Pancreas (tissue), 10 donors: Measurements from ENCODE around the gene PCCA. TPM values are rescaled to one million over a fixed set of nuclear protein-coding genes. Genes with fewer than 3 reads are reported as not detected.

ENCODE experiments used
- ATAC-seq, 4 donors: fragments of 200-7000 bp; cut with Tn5 transposase; one replicate each; pipeline versions ENCODE4 v1.8.0 to v1.9.1; 2020; ENCODE audit warnings: mild to moderate bottlenecking in 4 of 4, moderate library complexity in 4 of 4
- DNase-seq, 6 donors: peaks; one replicate each; pipeline ENCODE4 v3.0.0-alpha.2; 2020
- FAIRE-seq: peaks from 2 replicates; lab custom pipeline; 2012; peaks lifted over from hg19 to GRCh38; lab: Jason Lieb, UNC
- H3K27ac ChIP-seq, 4 donors: fragments of 200-600 bp; sonication (generic); 1 replicate in 3 of 4; 2 replicates in 1 of 4; pipeline versions ENCODE4 v1.5.0 to v1.8.0; 2020
- H3K27me3 ChIP-seq, 4 donors: fragments of 200-600 bp; one replicate each; pipeline ENCODE4 v1.8.0; 2021
- H3K36me3 ChIP-seq, 3 donors: fragments of 200-600 bp; sonication (generic) in 1 of 3; one replicate each; pipeline versions ENCODE4 v1.5.0 to v1.8.0; 2020 to 2021
- H3K4me1 ChIP-seq, 3 donors: fragments of 200-600 bp; one replicate each; pipeline ENCODE4 v1.8.0; 2021
- H3K4me3 ChIP-seq, 4 donors: fragments of 200-600 bp; sonication (generic) in 2 of 4; one replicate each; pipeline versions ENCODE4 v1.5.0 to v1.8.0; 2020 to 2021
- H3K9me3 ChIP-seq, 4 donors: fragments of 200-600 bp; one replicate each; pipeline ENCODE4 v1.8.0; 2021
- whole genome bisulfite sequencing, 2 donors: extraction: QIAGEN DNeasy Blood & Tissue Kit; methylation state at CpG; one replicate each; pipeline ENCODE4 v1.1.7; 2013; 5-methylcytosine and 5-hydroxymethylcytosine counted together
- intact Hi-C, 3 donors: fragments of 100-400 bp; cut with DNase I; formaldehyde crosslinking; loops; one replicate each; pipeline versions ENCODE4 v1.11.1 to v1.14.2; 2022
- polyA plus RNA-seq, 2 donors: library from polyadenylated mRNA; stranded (reverse); fragments of 200-250 nt; gene quantifications; one replicate each; pipeline ENCODE4 v1.2.3, GENCODE V29; 2013
- total RNA-seq, 6 donors: library from RNA; stranded (reverse); fragmentation: NEBNext Ultra II Directional in 4 of 6; extraction: Animal tissue kit (Norgen Biotek cat#: 25700) in 4 of 6; gene quantifications; one replicate each; pipeline versions ENCODE4 v1.2.1 to v1.2.4, GENCODE V29; 2021 to 2023
- TF ChIP-seq, protein P1 (sequence below), 4 donors: fragments of 200-600 bp; sonication (generic) in 3 of 4; IDR thresholded peaks; one replicate each; pipeline versions ENCODE4 v1.5.0 to v1.8.0; 2021; ENCODE audit warnings: antibody characterized with exemption in 4 of 4
- donor health status: healthy with polysubstance abuse.
- donor health status: DM: no; HTN: no; CAD: no; lungs with moderate emphysema.
- donor health status: DM: no; HTN: no; CAD: no.
- donor health status: control.
- donor health status: control.
- donor health status: Bipolar disorder and iron deficiency.
- donor health status: DM: yes; HTN: yes; CAD: no.
- donor health status: DM: no; HTN: no; CAD: no.
- donor health status: DM: no; HTN: no; CAD: no.
- donor health status: DM: yes; HTN: yes; CAD: no.

PCCA gene
- total and polyA plus RNA-seq, 8 donors: 14.2 to 32.1 (median 24.1) TPM

DNA sequence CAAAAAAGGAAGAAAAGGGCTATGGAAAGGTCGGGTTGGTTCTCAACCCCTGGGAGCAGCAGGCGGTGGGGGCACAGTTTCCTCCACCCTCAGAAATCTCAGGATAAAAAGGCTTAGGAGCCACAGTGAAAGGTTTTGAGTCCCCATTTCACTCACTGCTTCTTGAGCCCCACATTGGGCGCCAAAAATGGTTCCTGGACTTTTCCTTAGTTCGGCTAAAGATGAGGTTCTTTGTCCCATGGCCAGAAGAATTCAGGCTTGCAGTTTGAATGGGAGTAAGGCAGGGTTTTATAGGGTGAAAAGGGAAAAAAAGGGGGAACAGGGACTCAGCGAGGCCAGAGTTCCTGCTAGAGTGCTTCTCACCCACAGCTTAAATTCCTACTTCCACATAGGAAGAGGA is 320.2 kb downstream of the PCCA start:
- intact Hi-C loops: no loop called here
- no peak for FAIRE-seq
- H3K4me1 ChIP-seq: no peaks in the 10 kb centered on the region
- WGBS, 2 donors: 98 to 100% methylated on average over 5 of the region's 5 CpGs
- TF ChIP-seq, protein P1, sequence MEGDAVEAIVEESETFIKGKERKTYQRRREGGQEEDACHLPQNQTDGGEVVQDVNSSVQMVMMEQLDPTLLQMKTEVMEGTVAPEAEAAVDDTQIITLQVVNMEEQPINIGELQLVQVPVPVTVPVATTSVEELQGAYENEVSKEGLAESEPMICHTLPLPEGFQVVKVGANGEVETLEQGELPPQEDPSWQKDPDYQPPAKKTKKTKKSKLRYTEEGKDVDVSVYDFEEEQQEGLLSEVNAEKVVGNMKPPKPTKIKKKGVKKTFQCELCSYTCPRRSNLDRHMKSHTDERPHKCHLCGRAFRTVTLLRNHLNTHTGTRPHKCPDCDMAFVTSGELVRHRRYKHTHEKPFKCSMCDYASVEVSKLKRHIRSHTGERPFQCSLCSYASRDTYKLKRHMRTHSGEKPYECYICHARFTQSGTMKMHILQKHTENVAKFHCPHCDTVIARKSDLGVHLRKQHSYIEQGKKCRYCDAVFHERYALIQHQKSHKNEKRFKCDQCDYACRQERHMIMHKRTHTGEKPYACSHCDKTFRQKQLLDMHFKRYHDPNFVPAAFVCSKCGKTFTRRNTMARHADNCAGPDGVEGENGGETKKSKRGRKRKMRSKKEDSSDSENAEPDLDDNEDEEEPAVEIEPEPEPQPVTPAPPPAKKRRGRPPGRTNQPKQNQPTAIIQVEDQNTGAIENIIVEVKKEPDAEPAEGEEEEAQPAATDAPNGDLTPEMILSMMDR (IDR thresholded peaks at IDR 0.05): no peak
- H3K36me3 ChIP-seq: no peaks in the 10 kb centered on the region
- H3K9me3 ChIP-seq: no peaks in the 10 kb centered on the region
- DNase-seq: no peak
- no peak overlapping the region for H3K27ac ChIP-seq
- no peaks in the 10 kb centered on the region for H3K27me3 ChIP-seq
- no peak overlapping the region for H3K4me3 ChIP-seq
- ATAC-seq: no peak

DNA sequence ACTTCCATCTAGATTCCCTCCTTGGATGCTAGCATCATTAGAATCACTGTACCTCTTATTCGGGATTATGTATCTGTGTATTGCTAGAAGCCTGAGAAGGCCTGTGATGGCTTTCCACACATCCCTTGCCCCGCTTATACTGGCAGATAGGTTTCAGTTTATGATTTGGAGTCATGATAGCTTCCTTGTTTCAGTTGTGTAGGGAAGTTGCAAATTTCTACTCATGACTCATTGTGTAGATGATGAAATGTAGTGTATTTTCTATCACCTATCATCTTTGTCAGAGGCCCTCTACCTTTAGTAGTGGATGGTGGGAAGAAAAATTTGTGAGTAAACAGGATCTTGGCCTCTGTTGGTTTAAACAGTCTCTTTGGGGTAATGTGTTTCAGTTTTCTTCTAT is 334.5 kb downstream of the PCCA start:
- no peak for FAIRE-seq
- no peak for ATAC-seq
- WGBS, 2 donors: 96 to 97% methylated on average over 2 of the region's 2 CpGs
- no peak overlapping the region for H3K27ac ChIP-seq
- no peaks in the 10 kb centered on the region for H3K9me3 ChIP-seq
- H3K36me3 ChIP-seq: no peaks in the 10 kb centered on the region
- H3K4me3 ChIP-seq: no peak overlapping the region
- H3K27me3 ChIP-seq: no peaks in the 10 kb centered on the region
- TF ChIP-seq, protein P1 (IDR thresholded peaks at IDR 0.05): no peak
- no peak for DNase-seq
- intact Hi-C loops: no loop called here
- H3K4me1 ChIP-seq: no peaks in the 10 kb centered on the region

DNA sequence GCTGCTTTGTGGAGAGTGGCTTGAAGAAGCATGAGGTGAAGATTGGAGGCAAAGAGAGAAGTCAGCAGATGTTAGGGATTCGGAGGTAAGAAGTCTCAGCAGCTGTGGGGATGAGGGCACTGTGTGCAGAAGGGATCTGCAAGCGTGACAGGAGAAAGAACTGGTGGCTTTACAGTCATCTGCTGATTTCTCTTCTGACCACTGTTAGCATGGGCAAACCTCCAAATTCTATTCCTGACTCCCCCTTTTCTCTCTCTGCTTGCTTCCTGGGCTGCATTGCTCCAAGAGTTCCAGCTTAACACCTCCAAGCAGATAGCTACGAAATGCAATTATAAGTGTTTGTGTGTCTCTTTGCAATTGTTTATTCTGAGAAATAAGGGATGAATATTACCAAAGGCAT is 340.1 kb downstream of the PCCA start:
- Histone ChIP-seq H3K27me3 (no peaks in the 10 kb centered on the region), H3K4me3 (no peak overlapping the region), H3K36me3 (peaks cover 0 to 6% (median 0%) of the 10 kb centered on the region in 3 donors), H3K4me1 (no peaks in the 10 kb centered on the region), H3K27ac (no peak overlapping the region), H3K9me3 (no peaks in the 10 kb centered on the region)
- ATAC-seq: no peak
- no peak for DNase-seq
- 91 to 100% methylated on average over 3 of the region's 3 CpGs for WGBS, 2 donors
- TF ChIP-seq, protein P1 (IDR thresholded peaks at IDR 0.05): no peak
- no peak for FAIRE-seq
- intact Hi-C loops: no loop called here

- Histone ChIP-seq H3K4me1 (no peaks in the 10 kb centered on the region), H3K4me3 (no peak overlapping the region), H3K27me3 (no peaks in the 10 kb centered on the region), H3K9me3 (no peaks in the 10 kb centered on the region), H3K27ac (no peak overlapping the region), H3K36me3 (peaks cover 0 to 6% (median 0%) of the 10 kb centered on the region in 3 donors)
- WGBS, 2 donors: 96 to 100% methylated on average over 2 of the region's 2 CpGs
- no peak for FAIRE-seq
- no peak for DNase-seq
- intact Hi-C loops: no loop called here
- ATAC-seq: no peak
- TF ChIP-seq, protein P1 (IDR thresholded peaks at IDR 0.05): no peak
Observed at GRCh38 chr13:100432611-100433010, 343.7 kb downstream of the PCCA start.

DNA sequence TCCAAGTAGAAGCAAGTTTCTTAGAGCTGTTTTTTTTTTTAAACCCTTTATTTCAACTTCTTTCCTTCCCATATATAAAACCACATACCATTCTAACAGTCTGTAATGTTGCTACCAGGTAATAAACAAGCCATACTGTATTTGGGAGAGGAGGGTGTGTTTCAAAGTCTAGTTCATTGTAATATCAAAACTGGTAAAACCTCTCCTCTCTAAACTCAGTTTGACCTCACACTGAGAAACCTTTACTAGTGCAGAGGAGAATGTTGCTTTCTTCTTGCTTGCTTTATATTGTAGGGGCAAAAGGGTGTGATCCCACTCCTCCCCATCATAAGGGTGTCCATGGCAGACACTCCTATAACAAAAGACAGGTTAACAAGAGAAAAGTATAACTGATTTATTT is 344.6 kb downstream of the PCCA start:
- DNase-seq (no peak), ATAC-seq (no peak), FAIRE-seq (no peak)
- Histone ChIP-seq H3K4me1 (no peaks in the 10 kb centered on the region), H3K9me3 (no peaks in the 10 kb centered on the region), H3K27me3 (no peaks in the 10 kb centered on the region), H3K4me3 (no peak overlapping the region), H3K36me3 (peaks cover 0 to 6% (median 0%) of the 10 kb centered on the region in 3 donors), H3K27ac (no peak overlapping the region)
- intact Hi-C loops: no loop called here
- TF ChIP-seq, protein P1 (IDR thresholded peaks at IDR 0.05): no peak
